Esophagus (tissue), 2 donors: ENCODE results near the gene PTPRU. TPM values are rescaled to one million over a fixed set of nuclear protein-coding genes. Genes with fewer than 3 reads are reported as not detected.
"Not testable (repeated sequence)": the region's sequence is repeated elsewhere in the genome, so short reads cannot be mapped to it uniquely, and the experiment has no call there.

Experiments used
- H3K27ac ChIP-seq, 2 donors: one replicate each; pipeline ENCODE4 v1.5.1; 2013; ENCODE audit warnings: low read depth in 2 of 2, mild to moderate bottlenecking in 2 of 2, inconsistent platforms in 1 of 2, low read length in 1 of 2, moderate library complexity in 1 of 2
- H3K27me3 ChIP-seq, 2 donors: one replicate each; pipeline ENCODE4 v1.6.1; 2013; ENCODE audit warnings: low read length in 2 of 2, control low read depth in 1 of 2, mild to moderate bottlenecking in 1 of 2; ENCODE audit not compliant: insufficient read depth in 2 of 2, control insufficient read depth in 1 of 2
- H3K36me3 ChIP-seq, 2 donors: one replicate each; pipeline ENCODE4 v1.6.1; 2013; ENCODE audit warnings: low read length in 1 of 2; ENCODE audit not compliant: control insufficient read depth in 2 of 2, insufficient read depth in 2 of 2
- H3K4me1 ChIP-seq, 2 donors: one replicate each; pipeline ENCODE4 v1.6.1; 2013; ENCODE audit warnings: low read length in 1 of 2; ENCODE audit not compliant: control insufficient read depth in 2 of 2, insufficient read depth in 2 of 2
- H3K4me3 ChIP-seq, 2 donors: one replicate each; pipeline ENCODE4 v1.5.1; 2013; ENCODE audit warnings: low read length in 2 of 2, mild to moderate bottlenecking in 2 of 2, low read depth in 1 of 2, moderate library complexity in 1 of 2
- H3K9me3 ChIP-seq, 2 donors: one replicate each; pipeline ENCODE4 v1.6.1; 2013; ENCODE audit warnings: mild to moderate bottlenecking in 2 of 2, low read depth in 1 of 2, low read length in 1 of 2, moderate library complexity in 1 of 2; ENCODE audit not compliant: control insufficient read depth in 2 of 2, insufficient read depth in 1 of 2
- WGBS, 2 donors: extraction: QIAGEN DNeasy Blood & Tissue Kit; methylation state at CpG; one replicate each; pipeline ENCODE4 v1.1.7; 2013; 5-methylcytosine and 5-hydroxymethylcytosine counted together
- polyA plus RNA-seq, 2 donors: library from polyadenylated mRNA; stranded (reverse); fragments of 200-250 nt; gene quantifications; one replicate each; pipeline ENCODE4 v1.2.3, GENCODE V29; 2013
- donor health status: healthy with polysubstance abuse.
- donor health status: Bipolar disorder and iron deficiency.

The PTPRU gene
- polyA plus RNA-seq, 2 donors: 3.7 to 4.0 TPM

GRCh38 chr1:29290414-29290985 lies 54.2 kb downstream of the PTPRU start:
- no peaks in the 10 kb centered on the region for H3K4me1 ChIP-seq
- no peak overlapping the region for H3K4me3 ChIP-seq
- 82 to 84% methylated on average over 12 of the region's 12 CpGs for WGBS, 2 donors
- no peaks in the 10 kb centered on the region for H3K27me3 ChIP-seq
- H3K36me3 ChIP-seq: no peaks in the 10 kb centered on the region
- H3K9me3 ChIP-seq: no peaks in the 10 kb centered on the region
- no peak overlapping the region for H3K27ac ChIP-seq

- no peaks in the 10 kb centered on the region for H3K27me3 ChIP-seq
- H3K9me3 ChIP-seq: no peaks in the 10 kb centered on the region
- no peak overlapping the region for H3K27ac ChIP-seq
- no peaks in the 10 kb centered on the region for H3K4me1 ChIP-seq
- 94 to 97% methylated on average over 10 of the region's 10 CpGs for WGBS, 2 donors
- no peaks in the 10 kb centered on the region for H3K36me3 ChIP-seq
- H3K4me3 ChIP-seq: no peak overlapping the region
These were observed 55.4 kb downstream of the PTPRU start for GRCh38 chr1:29291756-29292155.

GRCh38 chr1:29292344-29292743 lies 56.0 kb downstream of the PTPRU start:
- no peaks in the 10 kb centered on the region for H3K9me3 ChIP-seq
- WGBS, 2 donors: 61 to 71% methylated on average over 3 of the region's 3 CpGs
- H3K4me1 ChIP-seq: no peaks in the 10 kb centered on the region
- no peak overlapping the region for H3K4me3 ChIP-seq
- H3K36me3 ChIP-seq: no peaks in the 10 kb centered on the region
- no peak overlapping the region for H3K27ac ChIP-seq
- H3K27me3 ChIP-seq: no peaks in the 10 kb centered on the region

- H3K9me3 ChIP-seq: no peaks in the 10 kb centered on the region
- no peak overlapping the region for H3K4me3 ChIP-seq
- no peaks in the 10 kb centered on the region for H3K4me1 ChIP-seq
- no peak overlapping the region for H3K27ac ChIP-seq
- H3K36me3 ChIP-seq: no peaks in the 10 kb centered on the region
- WGBS, 2 donors: 77 to 86% methylated on average over 5 of the region's 5 CpGs
- no peaks in the 10 kb centered on the region for H3K27me3 ChIP-seq
These were observed 61.1 kb downstream of the PTPRU start for GRCh38 chr1:29297450-29297849.

GRCh38 chr1:29298246-29298645 lies 61.9 kb downstream of the PTPRU start:
- Histone ChIP-seq H3K9me3 (no peaks in the 10 kb centered on the region), H3K36me3 (no peaks in the 10 kb centered on the region), H3K27ac (no peak overlapping the region), H3K4me3 (no peak overlapping the region), H3K27me3 (no peaks in the 10 kb centered on the region), H3K4me1 (no peaks in the 10 kb centered on the region)
- WGBS, 2 donors: 47 to 58% methylated on average over 4 of the region's 4 CpGs

- H3K4me3 ChIP-seq: no peak overlapping the region
- no peaks in the 10 kb centered on the region for H3K27me3 ChIP-seq
- WGBS, 2 donors: 62 to 78% methylated on average over 4 of the region's 4 CpGs
- no peak overlapping the region for H3K27ac ChIP-seq
- no peaks in the 10 kb centered on the region for H3K36me3 ChIP-seq
- no peaks in the 10 kb centered on the region for H3K9me3 ChIP-seq
- no peaks in the 10 kb centered on the region for H3K4me1 ChIP-seq
These were observed 63.1 kb downstream of the PTPRU start for GRCh38 chr1:29299446-29299845.

GRCh38 chr1:29301732-29302131 lies 65.4 kb downstream of the PTPRU start:
- 92% methylated on average over 6 of the region's 6 CpGs for WGBS, 2 donors
- H3K36me3 ChIP-seq, H3K27ac ChIP-seq, H3K9me3 ChIP-seq, H3K4me1 ChIP-seq, H3K27me3 ChIP-seq, H3K4me3 ChIP-seq: not testable (repeated sequence)

GRCh38 chr1:29303201-29304024 lies 67.1 kb downstream of the PTPRU start:
- 84 to 90% methylated on average over 28 of the region's 28 CpGs for WGBS, 2 donors
- Histone ChIP-seq H3K36me3 (no peaks in the 10 kb centered on the region), H3K9me3 (no peaks in the 10 kb centered on the region), H3K27me3 (no peaks in the 10 kb centered on the region), H3K4me1 (no peaks in the 10 kb centered on the region), H3K4me3 (no peak overlapping the region), H3K27ac (no peak overlapping the region)

GRCh38 chr1:29304025-29304684 lies 67.8 kb downstream of the PTPRU start:
- Histone ChIP-seq H3K9me3 (no peaks in the 10 kb centered on the region), H3K27me3 (no peaks in the 10 kb centered on the region), H3K4me3 (no peak overlapping the region), H3K36me3 (no peaks in the 10 kb centered on the region), H3K4me1 (no peaks in the 10 kb centered on the region), H3K27ac (no peak overlapping the region)
- WGBS, 2 donors: 70 to 81% methylated on average over 8 of the region's 8 CpGs
